SJCRH30 (cell line): ENCODE data around the gene CNOT6. TPM values are rescaled to one million over a fixed set of nuclear protein-coding genes. Genes with fewer than 3 reads are reported as not detected.
"Not testable (repeated sequence)": the region's sequence is repeated elsewhere in the genome, so short reads cannot be mapped to it uniquely, and the experiment has no call there.

ENCODE experiments used
- DNase-seq, 2 experiments: peaks; one replicate each; pipeline ENCODE4 v3.0.0-alpha.2; 2015 to 2020
- H3K27ac ChIP-seq: fragments of 250-450 bp; sonication (Bioruptor Pico); 2 replicates; pipeline ENCODE4 v1.5.1; 2020; ENCODE audit warnings: mild to moderate bottlenecking, moderate library complexity
- H3K27me3 ChIP-seq: fragments of 250-450 bp; sonication (Bioruptor Pico); 2 replicates; pipeline ENCODE4 v1.5.1; 2020; ENCODE audit warnings: mild to moderate bottlenecking, moderate library complexity
- H3K36me3 ChIP-seq: fragments of 250-450 bp; sonication (Bioruptor Pico); 2 replicates; pipeline ENCODE4 v1.5.1; 2020; ENCODE audit warnings: mild to moderate bottlenecking, moderate library complexity
- H3K4me1 ChIP-seq: fragments of 250-450 bp; sonication (Bioruptor Pico); 2 replicates; pipeline ENCODE4 v1.5.1; 2020; ENCODE audit warnings: mild to moderate bottlenecking, moderate library complexity
- H3K4me3 ChIP-seq: fragments of 250-450 bp; sonication (Bioruptor Pico); 2 replicates; pipeline ENCODE4 v1.5.1; 2020; ENCODE audit warnings: mild to moderate bottlenecking, moderate library complexity
- H3K9me3 ChIP-seq: fragments of 250-450 bp; sonication (Bioruptor Pico); replicated peaks from 2 replicates; pipeline ENCODE4 v1.5.1; 2020; ENCODE audit warnings: mild to moderate bottlenecking, moderate library complexity
- total RNA-seq: library from RNA; depleted of rRNA; stranded (reverse); fragments of >200 nt; shearing (Covaris generic); gene quantifications from 2 replicates; pipeline ENCODE4 v1.2.3, GENCODE V29; 2014

Gene CNOT6
- total RNA-seq, 1 experiment from 2014 or later: 28.2 TPM

DNA sequence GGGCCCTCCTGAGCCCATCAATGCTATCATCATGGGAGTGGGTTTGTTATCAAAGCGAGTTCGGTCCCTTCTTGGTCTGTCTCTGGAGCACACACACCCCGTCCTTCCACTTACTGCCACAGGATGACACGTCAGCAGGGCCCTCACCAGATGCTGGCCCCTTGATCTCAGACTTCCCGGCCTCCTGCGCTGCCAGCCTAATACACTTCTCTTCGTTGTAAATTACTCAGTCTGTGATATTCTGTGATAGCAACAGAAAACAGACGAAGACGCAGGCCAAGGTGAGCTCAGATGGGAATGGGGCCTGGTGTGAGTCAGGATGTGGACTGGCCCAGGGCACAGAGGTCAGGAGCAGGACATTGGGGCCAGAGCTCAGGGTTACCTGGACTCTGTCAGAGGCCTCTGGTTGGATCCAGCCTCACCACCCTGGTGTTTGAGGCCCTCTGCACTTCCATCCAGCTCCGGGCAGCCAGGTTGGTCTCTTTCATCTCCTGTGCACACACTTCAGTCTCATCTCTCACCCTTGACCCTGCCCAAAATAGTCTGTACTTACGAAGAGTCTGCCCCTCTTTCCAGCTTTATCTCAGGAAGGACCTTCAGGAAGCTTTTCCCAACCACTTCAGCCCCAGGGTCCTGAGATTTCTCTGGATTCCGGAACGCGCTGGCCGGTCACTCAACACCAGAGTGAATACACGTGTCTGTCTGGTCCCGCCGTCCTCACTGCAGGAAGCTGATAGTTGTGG is 26.0 kb upstream of the CNOT6 start:
- no peak overlapping the region for H3K4me3 ChIP-seq
- DNase-seq: no peak
- no peaks in the 10 kb centered on the region for H3K27me3 ChIP-seq
- H3K27ac ChIP-seq: no peak overlapping the region
- no peaks in the 10 kb centered on the region for H3K36me3 ChIP-seq
- H3K9me3 ChIP-seq: no peaks in the 10 kb centered on the region
- no peaks in the 10 kb centered on the region for H3K4me1 ChIP-seq

DNA sequence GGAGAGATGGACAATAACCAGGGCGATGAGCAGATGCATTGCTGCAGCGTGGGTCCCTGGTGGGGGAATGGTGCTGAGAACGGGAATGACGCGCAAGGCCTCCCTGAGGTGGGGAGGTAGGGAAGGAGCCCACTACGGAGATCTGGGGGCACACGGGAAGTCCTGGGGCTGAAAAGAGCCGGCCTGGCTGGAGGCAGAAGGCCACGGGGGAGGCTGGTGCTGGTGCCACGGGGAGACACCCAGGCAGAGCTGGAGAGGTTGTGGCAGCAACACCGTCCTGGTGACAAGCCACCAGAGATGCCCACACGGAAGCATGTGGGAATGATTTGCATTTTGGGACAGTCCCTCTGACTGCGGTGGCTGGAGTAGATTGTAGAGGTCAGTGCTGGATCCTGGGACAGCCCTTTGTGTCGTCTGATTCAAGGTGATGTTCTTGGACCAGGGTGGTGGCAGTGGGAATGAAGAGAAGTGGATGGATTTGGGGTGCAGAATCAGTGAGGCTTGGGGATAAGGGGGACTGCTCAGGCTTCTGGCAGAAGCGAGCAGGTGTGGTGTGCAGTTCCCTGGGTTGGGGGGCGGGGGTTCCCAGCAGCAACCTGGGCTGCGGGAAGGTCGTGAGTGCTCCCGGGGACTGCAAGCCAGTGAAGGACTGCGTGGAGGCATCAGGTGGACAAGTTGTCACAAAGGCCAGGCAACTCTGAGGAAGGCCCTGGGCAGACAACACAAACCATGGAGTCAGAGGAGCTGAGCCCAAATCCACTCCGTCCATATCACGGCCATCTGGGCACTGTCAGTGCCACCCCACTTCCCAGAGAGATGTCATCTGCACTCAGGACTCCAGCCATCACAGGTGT is 25.2 kb upstream of the CNOT6 start:
- Histone ChIP-seq H3K27ac (no peak overlapping the region), H3K36me3 (no peaks in the 10 kb centered on the region), H3K9me3 (no peaks in the 10 kb centered on the region), H3K27me3 (0 out of 2 replicates have a peak, but pooled peaks cover 3% of the 10 kb centered on the region), H3K4me1 (no peaks in the 10 kb centered on the region), H3K4me3 (no peak overlapping the region)
- no peak for DNase-seq

DNA sequence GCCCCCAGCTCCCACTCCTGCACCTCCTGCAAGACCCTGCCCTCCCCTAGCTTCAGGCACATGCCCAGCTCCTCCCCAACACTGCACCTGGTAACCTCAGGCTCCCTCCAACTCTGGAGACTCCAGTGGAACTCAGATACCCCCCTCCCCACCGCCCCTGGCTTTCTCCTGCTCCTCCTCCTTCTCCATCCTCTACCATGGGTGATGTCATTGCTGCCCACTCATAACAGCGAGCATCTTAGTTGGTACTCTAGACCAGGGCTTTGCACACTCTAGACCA is 24.7 kb upstream of the CNOT6 start:
- Histone ChIP-seq H3K27ac (no peak overlapping the region), H3K4me1 (no peaks in the 10 kb centered on the region), H3K36me3 (no peaks in the 10 kb centered on the region), H3K27me3 (0 out of 2 replicates have a peak, but pooled peaks cover 3% of the 10 kb centered on the region), H3K9me3 (no peaks in the 10 kb centered on the region), H3K4me3 (no peak overlapping the region)
- no peak for DNase-seq

DNA sequence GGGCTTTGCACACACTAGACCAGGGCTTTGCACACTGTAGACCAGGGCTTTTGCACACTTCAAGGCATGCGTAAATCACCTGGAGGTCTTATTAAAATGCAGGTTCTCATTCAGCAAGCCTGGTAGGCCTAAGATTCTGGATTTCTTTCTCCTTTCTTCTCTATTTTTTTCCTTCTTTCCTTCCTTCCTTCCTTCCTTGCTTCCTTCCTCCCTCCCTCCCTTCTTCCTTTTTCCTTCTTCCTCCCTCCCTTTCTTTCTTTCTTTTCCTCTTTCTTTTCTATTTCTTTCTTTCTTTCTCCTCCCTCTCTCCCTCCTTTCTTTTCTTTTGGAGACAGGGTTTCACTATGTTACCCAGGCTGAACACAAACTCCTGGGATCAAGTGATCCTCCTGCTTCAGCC is 24.3 kb upstream of the CNOT6 start:
- Histone ChIP-seq H3K27me3 (0 out of 2 replicates have a peak, but pooled peaks cover 3% of the 10 kb centered on the region), H3K4me1 (no peaks in the 10 kb centered on the region), H3K36me3 (no peaks in the 10 kb centered on the region), H3K27ac (no peak overlapping the region), H3K4me3 (no peak overlapping the region), H3K9me3 (no peaks in the 10 kb centered on the region)
- no peak for DNase-seq

DNA sequence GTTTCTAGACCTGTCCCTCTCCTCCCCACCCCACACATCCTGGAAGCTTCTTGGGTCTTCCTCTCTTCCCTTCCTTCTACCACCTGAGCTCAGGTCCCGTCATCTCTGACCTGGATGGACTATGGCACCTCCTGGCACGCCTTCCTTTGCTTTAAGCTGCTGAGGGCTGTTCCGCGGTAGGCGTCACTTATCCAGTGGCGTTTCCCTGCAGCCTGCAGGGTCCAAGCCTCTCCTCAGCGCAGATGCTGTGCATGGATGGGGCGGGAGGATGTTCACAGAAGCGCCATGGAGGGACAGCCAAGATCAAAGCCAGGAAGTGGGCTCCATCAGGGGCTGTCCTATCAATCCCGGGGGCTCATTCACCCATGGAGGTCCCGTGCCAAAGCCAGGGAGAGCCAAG is 23.8 kb upstream of the CNOT6 start:
- Histone ChIP-seq H3K27ac (no peak overlapping the region), H3K4me3 (no peak overlapping the region), H3K27me3 (0 out of 2 replicates have a peak, but pooled peaks cover 3% of the 10 kb centered on the region), H3K4me1 (no peaks in the 10 kb centered on the region), H3K36me3 (no peaks in the 10 kb centered on the region), H3K9me3 (no peaks in the 10 kb centered on the region)
- DNase-seq: no peak

DNA sequence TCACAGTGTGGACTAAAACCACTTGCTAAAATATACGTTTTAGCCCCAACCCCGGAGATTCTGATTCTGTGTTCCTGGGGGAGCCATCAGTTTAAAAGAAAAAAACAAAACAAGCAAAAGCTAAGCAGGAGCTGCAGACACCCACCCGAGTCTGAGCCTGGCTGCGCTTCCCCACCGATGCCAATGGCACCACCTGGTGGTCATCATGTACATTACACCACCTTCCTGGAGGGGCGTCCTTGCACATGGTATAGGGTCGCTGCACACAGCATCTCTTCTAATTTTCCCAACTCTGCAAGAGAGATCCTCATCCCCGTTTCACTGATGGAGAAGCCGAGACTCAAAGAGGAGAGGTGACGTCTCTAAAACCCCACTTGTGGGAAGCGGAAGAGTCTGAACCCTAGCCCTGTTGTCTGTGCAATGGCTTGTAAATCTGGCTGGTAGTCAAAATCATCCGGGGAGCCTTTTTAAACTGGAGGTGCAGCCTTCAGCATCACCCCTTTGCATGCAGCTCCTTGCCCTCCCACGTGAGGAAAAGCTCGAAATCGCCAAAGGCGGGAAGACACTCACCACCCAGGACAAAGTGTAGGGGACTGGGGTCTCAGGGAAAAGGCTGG is 23.1 kb upstream of the CNOT6 start:
- Histone ChIP-seq H3K36me3 (no peaks in the 10 kb centered on the region), H3K4me1 (no peaks in the 10 kb centered on the region), H3K27me3 (0 out of 2 replicates have a peak, but pooled peaks cover 3% of the 10 kb centered on the region), H3K9me3 (no peaks in the 10 kb centered on the region), H3K27ac (no peak overlapping the region), H3K4me3 (no peak overlapping the region)
- peak; percentile 53 to 80 for DNase-seq

DNA sequence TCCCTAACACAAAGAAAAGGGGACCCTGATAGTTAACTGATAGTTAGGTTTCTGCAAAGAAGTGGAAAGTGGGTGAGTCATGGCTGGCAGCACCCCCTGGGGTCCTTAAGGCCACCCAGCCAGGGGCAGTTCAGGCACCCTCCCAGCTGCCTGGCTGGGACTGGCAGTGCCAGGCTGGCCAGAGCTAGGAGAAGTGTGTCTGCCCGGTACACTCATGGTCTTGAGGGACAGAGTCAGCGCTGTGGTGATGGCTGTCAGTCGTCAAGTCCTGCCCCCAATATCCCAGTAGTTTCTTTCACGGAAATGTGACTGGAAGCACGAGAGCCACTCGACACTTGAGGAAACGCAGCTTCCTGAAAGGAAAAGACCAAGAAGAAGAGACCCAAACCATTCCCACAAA is 22.3 kb upstream of the CNOT6 start:
- DNase-seq: no peak
- 0 out of 2 replicates have a peak, but pooled peaks cover 3% of the 10 kb centered on the region for H3K27me3 ChIP-seq
- no peak overlapping the region for H3K27ac ChIP-seq
- H3K9me3 ChIP-seq: no peaks in the 10 kb centered on the region
- no peaks in the 10 kb centered on the region for H3K36me3 ChIP-seq
- no peak overlapping the region for H3K4me3 ChIP-seq
- H3K4me1 ChIP-seq: no peaks in the 10 kb centered on the region

DNA sequence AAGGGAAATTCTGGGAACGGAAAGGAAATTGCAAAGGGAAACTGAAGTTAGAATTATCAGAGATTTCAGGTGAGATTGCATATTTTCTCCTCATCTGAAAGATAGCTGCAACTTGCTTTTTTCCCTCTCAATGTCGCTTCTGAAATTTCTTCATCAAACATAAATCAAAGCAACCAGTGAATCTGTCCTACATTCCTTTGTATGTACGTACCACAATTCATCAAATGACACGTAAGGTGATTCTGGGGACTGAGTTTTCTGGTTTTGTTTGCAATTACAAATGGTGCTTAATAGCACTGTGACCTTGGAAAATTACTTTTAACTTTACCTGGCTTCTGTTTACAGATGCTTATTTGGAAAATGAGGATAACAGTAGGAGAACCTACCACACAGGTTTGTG is 21.9 kb upstream of the CNOT6 start:
- Histone ChIP-seq H3K36me3 (no peaks in the 10 kb centered on the region), H3K27ac (no peak overlapping the region), H3K27me3 (0 out of 2 replicates have a peak, but pooled peaks cover 3% of the 10 kb centered on the region), H3K9me3 (no peaks in the 10 kb centered on the region), H3K4me3 (no peak overlapping the region), H3K4me1 (no peaks in the 10 kb centered on the region)
- DNase-seq: no peak

DNA sequence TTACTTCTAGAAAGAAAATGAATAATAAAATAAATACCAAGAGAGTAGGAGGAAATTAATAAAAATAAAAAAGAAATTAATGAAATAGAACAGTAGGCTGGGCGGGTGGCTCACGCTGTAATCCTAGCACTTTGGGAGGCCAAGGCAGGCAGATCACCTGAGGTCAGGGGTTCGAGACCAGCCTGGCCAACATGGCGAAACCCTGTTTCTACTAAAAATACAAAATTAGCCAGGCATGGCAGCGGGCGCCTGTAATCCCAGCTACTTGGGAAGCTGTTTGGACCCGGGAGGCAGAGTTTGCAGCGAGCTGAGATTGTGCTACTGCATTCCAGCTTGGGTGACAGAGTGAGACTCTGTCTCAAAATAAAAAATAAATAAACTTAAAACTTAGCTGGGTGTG is 20.8 kb upstream of the CNOT6 start:
- not testable (repeated sequence) for DNase-seq, H3K9me3 ChIP-seq, H3K27me3 ChIP-seq, H3K4me1 ChIP-seq, H3K27ac ChIP-seq, H3K4me3 ChIP-seq, H3K36me3 ChIP-seq

DNA sequence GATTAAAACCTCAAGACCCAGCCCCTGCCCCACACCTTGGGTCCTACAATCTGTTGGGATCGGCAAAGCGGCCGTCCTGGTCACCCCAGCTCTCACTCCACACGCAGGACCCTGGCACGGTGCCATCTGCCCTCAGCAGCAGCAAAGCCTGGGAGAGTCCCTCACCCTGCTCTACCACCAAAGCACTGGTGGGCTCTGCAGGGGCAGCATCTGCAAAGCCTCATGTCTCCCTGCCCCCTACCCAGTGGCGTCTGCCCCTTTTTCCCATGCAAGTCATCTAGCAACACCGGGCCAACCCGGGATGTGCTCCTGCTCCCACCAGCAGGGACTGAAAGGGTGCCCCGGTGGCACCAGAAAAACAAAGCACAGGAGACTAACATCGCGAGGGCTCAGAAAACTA is 19.6 kb upstream of the CNOT6 start:
- Histone ChIP-seq H3K4me1 (no peaks in the 10 kb centered on the region), H3K27me3 (0 out of 2 replicates have a peak, but pooled peaks cover 3% of the 10 kb centered on the region), H3K9me3 (no peaks in the 10 kb centered on the region), H3K36me3 (no peaks in the 10 kb centered on the region), H3K27ac (no peak overlapping the region), H3K4me3 (no peak overlapping the region)
- DNase-seq: no peak

DNA sequence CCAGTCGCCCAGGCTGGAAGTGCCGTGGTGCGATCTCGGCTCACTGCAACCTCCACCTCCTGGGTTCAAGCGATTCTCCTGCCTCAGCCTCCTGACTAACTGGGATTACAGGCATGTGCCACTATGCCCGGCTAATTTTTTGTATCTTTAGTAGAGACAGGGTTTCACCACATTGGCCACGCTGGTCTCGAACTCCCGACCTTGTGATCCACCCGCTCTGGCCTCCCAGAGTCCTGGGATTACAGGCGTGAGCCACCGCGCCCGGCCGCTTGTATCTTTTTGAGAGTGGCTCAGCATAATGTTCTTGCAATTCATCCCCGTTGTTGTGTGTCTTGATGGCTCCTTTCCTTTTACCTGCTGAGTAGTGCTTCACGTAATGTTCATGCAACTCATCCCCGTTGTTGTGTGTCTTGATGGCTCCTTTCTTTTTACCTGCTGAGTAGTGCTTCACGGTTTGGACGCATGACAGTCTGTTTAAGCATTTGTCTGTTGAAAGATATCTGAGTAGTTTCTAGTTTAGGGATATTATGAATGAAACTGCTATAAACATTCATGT is 18.1 kb upstream of the CNOT6 start:
- H3K27ac ChIP-seq, H3K4me3 ChIP-seq, H3K27me3 ChIP-seq, H3K4me1 ChIP-seq, H3K9me3 ChIP-seq, DNase-seq, H3K36me3 ChIP-seq: not testable (repeated sequence)

DNA sequence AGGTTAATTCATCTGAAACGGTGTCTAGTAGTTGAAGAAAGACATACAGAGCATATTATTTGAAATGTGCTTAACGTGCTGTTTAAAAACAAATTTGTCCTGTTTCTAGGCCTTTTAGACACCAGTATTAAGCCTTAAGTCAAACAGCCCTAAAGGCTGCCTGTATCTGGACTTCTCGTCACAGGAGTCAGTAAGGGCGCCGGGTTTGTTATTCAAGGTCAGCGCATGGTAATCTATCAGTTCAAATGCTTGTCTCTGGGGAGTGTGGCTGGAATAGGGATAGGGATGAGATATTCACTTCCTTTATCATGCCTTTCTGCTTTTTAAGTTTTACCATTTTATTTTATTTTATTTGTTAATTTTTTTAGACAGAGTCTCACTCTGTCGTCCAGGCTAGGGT is 9.4 kb upstream of the CNOT6 start:
- Histone ChIP-seq H3K4me3 (no peak overlapping the region), H3K36me3 (no peaks in the 10 kb centered on the region), H3K27me3 (no peaks in the 10 kb centered on the region), H3K4me1 (no peaks in the 10 kb centered on the region), H3K9me3 (no peaks in the 10 kb centered on the region), H3K27ac (no peak overlapping the region)
- no peak for DNase-seq

DNA sequence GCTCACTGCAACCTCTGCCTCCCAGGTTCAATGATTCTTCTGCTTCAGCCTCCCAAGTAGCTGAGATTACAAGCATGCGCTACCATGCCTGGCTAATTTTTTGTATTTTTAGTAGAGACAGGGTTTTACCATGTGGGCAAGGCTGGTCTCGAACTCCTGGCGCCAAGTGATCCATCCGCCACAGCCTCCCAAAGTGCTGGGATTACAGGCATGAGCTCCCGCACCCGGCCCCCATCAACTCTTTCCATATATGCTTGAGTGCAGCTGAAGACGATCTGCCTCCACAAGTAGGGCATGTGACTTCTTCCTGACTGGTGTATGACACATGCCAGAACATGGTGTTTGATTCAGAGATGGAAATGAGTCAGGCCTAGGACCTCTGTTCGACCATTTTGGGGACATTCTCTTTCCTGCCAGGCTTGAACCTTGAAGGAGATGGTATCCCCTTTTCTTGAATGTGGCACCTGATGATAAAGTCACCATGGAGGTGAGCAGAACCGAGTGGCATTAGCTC is 7.5 kb upstream of the CNOT6 start:
- H3K36me3 ChIP-seq: no peaks in the 10 kb centered on the region
- H3K9me3 ChIP-seq: no peaks in the 10 kb centered on the region
- H3K27ac ChIP-seq: no peak overlapping the region
- no peaks in the 10 kb centered on the region for H3K4me1 ChIP-seq
- DNase-seq: no peak
- H3K27me3 ChIP-seq: no peaks in the 10 kb centered on the region
- H3K4me3 ChIP-seq: no peak overlapping the region

DNA sequence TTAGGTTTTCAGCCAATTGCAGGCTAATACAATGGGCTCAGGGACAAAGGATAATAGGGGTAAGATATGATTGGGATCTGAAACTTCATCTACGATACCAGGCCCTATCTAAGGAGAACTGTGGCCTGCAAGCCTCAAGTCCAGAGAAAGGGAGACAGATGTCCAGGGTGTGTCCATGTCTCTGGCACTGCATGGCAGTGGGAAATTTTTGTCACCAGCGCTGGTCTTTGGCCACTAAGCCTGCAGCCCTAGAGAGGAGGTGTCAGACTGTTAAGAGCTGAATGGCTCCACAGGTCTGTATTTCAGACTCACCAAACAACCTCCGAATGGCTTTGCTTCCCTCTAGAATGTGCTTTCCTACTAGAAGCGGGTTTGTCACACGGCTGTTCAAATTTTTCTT is 6.6 kb upstream of the CNOT6 start:
- H3K27ac ChIP-seq: no peak overlapping the region
- H3K4me3 ChIP-seq: no peak overlapping the region
- DNase-seq: no peak
- no peaks in the 10 kb centered on the region for H3K4me1 ChIP-seq
- H3K36me3 ChIP-seq: no peaks in the 10 kb centered on the region
- H3K9me3 ChIP-seq: no peaks in the 10 kb centered on the region
- H3K27me3 ChIP-seq: no peaks in the 10 kb centered on the region

DNA sequence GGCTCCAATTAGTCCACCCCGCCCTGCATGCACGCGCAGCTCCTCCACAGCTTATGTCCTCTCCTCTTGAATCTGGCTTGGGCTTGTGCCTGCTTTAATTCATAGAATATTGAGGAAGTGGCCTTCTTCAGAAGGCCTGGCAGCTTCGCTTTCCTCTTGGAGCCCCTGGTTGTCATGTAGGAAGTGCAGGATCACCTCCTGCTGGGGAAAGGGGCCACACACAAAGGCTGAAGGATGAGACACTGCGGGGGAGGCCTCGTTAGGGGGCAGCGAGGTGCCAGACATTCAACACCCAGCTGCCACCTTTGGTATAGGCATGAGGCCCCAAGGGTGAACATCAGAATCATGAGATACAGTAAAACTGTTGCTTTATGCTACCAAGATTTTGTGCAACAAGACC is 2.7 kb upstream of the CNOT6 start:
- no peak overlapping the region for H3K4me3 ChIP-seq
- H3K9me3 ChIP-seq: no peaks in the 10 kb centered on the region
- no peaks in the 10 kb centered on the region for H3K27me3 ChIP-seq
- no peak overlapping the region for H3K27ac ChIP-seq
- peak; percentile 12 to 42 for DNase-seq
- no peaks in the 10 kb centered on the region for H3K4me1 ChIP-seq
- H3K36me3 ChIP-seq: peaks cover 6% of the 10 kb centered on the region
